Upper lobe of right lung (tissue), 1 donor: ENCODE measurements around the gene TTI1. TPM values are rescaled to one million over a fixed set of nuclear protein-coding genes. Genes with fewer than 3 reads are reported as not detected.

ENCODE experiments used
- ATAC-seq: fragments of 200-7000 bp; cut with Tn5 transposase; one replicate; pipeline ENCODE4 v1.9.1; 2020; ENCODE audit warnings: mild to moderate bottlenecking, moderate library complexity
- DNase-seq: peaks from one replicate; pipeline ENCODE4 v3.0.0-alpha.2; 2020
- H3K27ac ChIP-seq: fragments of 200-600 bp; one replicate; pipeline ENCODE4 v1.8.0; 2022
- H3K27me3 ChIP-seq: fragments of 200-600 bp; one replicate; pipeline ENCODE4 v1.8.0; 2022; ENCODE audit warnings: mild to moderate bottlenecking
- H3K36me3 ChIP-seq: fragments of 200-600 bp; one replicate; pipeline ENCODE4 v1.8.0; 2022
- H3K4me1 ChIP-seq: fragments of 200-600 bp; one replicate; pipeline ENCODE4 v1.8.0; 2022
- H3K4me3 ChIP-seq: fragments of 200-600 bp; one replicate; pipeline ENCODE4 v1.8.0; 2022; ENCODE audit warnings: mild to moderate bottlenecking
- H3K9me3 ChIP-seq: fragments of 200-600 bp; one replicate; pipeline ENCODE4 v1.8.0; 2022
- intact Hi-C: fragments of 100-400 bp; cut with DNase I; formaldehyde crosslinking; loops from one replicate; pipeline ENCODE4 v1.11.0; 2022
- total RNA-seq: library from RNA; stranded (reverse); fragmentation: NEBNext Ultra II Directional; extraction: Animal tissue kit (Norgen Biotek cat#: 25700); gene quantifications from one replicate; pipeline ENCODE4 v1.2.1, GENCODE V29; 2021
- TF ChIP-seq, protein P1 (sequence below): fragments of 200-600 bp; IDR thresholded peaks from one replicate; pipeline ENCODE4 v1.8.0; 2022; ENCODE audit warnings: antibody characterized with exemption
- donor health status: DM: no; HTN: yes; CAD: no; lungs with severe emphysema.

TTI1 gene
- total RNA-seq, 1 donor from 2014 or later: 16.3 TPM

GRCh38 chr20:37995856-37996605 is 37.2 kb downstream of the TTI1 start:
- ATAC-seq: no peak
- H3K27me3 ChIP-seq: no peaks in the 10 kb centered on the region
- intact Hi-C loops: no loop called here
- H3K4me3 ChIP-seq: no peak overlapping the region
- H3K27ac ChIP-seq: no peak overlapping the region
- H3K9me3 ChIP-seq: no peaks in the 10 kb centered on the region
- H3K36me3 ChIP-seq: peaks cover 62% of the 10 kb centered on the region
- no peak for DNase-seq
- TF ChIP-seq, protein P1, sequence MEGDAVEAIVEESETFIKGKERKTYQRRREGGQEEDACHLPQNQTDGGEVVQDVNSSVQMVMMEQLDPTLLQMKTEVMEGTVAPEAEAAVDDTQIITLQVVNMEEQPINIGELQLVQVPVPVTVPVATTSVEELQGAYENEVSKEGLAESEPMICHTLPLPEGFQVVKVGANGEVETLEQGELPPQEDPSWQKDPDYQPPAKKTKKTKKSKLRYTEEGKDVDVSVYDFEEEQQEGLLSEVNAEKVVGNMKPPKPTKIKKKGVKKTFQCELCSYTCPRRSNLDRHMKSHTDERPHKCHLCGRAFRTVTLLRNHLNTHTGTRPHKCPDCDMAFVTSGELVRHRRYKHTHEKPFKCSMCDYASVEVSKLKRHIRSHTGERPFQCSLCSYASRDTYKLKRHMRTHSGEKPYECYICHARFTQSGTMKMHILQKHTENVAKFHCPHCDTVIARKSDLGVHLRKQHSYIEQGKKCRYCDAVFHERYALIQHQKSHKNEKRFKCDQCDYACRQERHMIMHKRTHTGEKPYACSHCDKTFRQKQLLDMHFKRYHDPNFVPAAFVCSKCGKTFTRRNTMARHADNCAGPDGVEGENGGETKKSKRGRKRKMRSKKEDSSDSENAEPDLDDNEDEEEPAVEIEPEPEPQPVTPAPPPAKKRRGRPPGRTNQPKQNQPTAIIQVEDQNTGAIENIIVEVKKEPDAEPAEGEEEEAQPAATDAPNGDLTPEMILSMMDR: no peak
- peaks cover 31% of the 10 kb centered on the region for H3K4me1 ChIP-seq

GRCh38 chr20:37994512-37994911 is 38.7 kb downstream of the TTI1 start:
- ATAC-seq (peak; percentile 70), DNase-seq (peak; percentile 77)
- no peak overlapping the region for H3K4me3 ChIP-seq
- H3K27me3 ChIP-seq: no peaks in the 10 kb centered on the region
- H3K9me3 ChIP-seq: no peaks in the 10 kb centered on the region
- H3K4me1 ChIP-seq: peaks cover 46% of the 10 kb centered on the region
- intact Hi-C loops: no loop called here
- H3K27ac ChIP-seq: no peak overlapping the region
- peaks cover 47% of the 10 kb centered on the region for H3K36me3 ChIP-seq
- TF ChIP-seq, protein P1: no peak

DNA sequence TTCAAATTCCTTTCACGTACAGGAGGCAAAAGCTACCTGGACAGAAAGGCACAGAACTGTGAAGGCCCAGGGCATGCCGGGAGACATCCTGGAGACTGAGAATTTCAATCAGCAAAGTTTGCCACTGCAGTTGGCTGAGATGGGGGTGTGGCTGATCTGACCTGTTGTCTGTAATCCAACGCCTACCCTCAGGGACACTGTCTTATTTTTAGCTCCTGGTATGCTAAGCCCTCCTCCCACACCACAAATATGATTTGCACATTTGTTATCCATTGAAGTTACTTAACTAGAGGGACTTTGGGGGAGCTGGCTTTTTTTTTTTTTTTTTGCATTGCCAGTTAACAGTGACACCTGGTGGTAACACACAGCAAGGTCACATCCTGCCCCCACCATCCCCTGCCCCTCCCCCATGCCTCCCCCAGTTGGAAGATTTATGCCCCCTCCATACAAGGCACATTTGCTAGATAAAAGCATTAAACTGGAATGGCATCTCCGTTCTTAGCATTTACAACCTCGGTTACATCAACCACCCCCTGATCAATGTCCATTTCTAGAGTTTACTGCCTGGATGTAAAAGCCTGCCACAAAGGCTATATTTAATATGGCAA is 40.4 kb downstream of the TTI1 start:
- H3K9me3 ChIP-seq: no peaks in the 10 kb centered on the region
- H3K4me3 ChIP-seq: no peak overlapping the region
- no peak for DNase-seq
- peak; percentile 65 for ATAC-seq
- peaks cover 36% of the 10 kb centered on the region for H3K36me3 ChIP-seq
- no peaks in the 10 kb centered on the region for H3K27me3 ChIP-seq
- TF ChIP-seq, protein P1: peak; percentile 69
- intact Hi-C loops: no loop called here
- H3K4me1 ChIP-seq: peaks cover 59% of the 10 kb centered on the region
- H3K27ac ChIP-seq: no peak overlapping the region

- DNase-seq (no peak), ATAC-seq (no peak)
- Histone ChIP-seq H3K36me3 (peaks cover 26% of the 10 kb centered on the region), H3K4me1 (peaks cover 69% of the 10 kb centered on the region), H3K27me3 (no peaks in the 10 kb centered on the region), H3K27ac (peak overlapping the region; percentile 74), H3K9me3 (no peaks in the 10 kb centered on the region), H3K4me3 (no peak overlapping the region)
- intact Hi-C loops: no loop called here
- TF ChIP-seq, protein P1: no peak
Measured at GRCh38 chr20:37991908-37992307, 41.3 kb downstream of the TTI1 start.

GRCh38 chr20:37991157-37991866 is 41.9 kb downstream of the TTI1 start:
- ATAC-seq (no peak), DNase-seq (no peak)
- intact Hi-C loops: no loop called here
- TF ChIP-seq, protein P1: no peak
- peak overlapping the region; percentile 74 for H3K27ac ChIP-seq
- H3K27me3 ChIP-seq: no peaks in the 10 kb centered on the region
- peaks cover 75% of the 10 kb centered on the region for H3K4me1 ChIP-seq
- peaks cover 20% of the 10 kb centered on the region for H3K36me3 ChIP-seq
- no peak overlapping the region for H3K4me3 ChIP-seq
- H3K9me3 ChIP-seq: no peaks in the 10 kb centered on the region
